GM12801 (cell line): ENCODE measurements around the gene MYO15B.

Experiments used
- CTCF ChIP-seq: IDR thresholded peaks from one replicate; pipeline ENCODE4 v1.5.1; 2011; ENCODE audit warnings: control low read depth; ENCODE audit not compliant: insufficient read length; ENCODE audit errors: extremely low read depth

The MYO15B gene

GRCh38 chr17:75570034-75570676 is 17.4 kb upstream of the MYO15B start:
- TF ChIP-seq CTCF: no peak

- no peak for TF ChIP-seq CTCF
These were observed 16.8 kb upstream of the MYO15B start for GRCh38 chr17:75570772-75571171.

- TF ChIP-seq CTCF: no peak
These were observed 16.3 kb upstream of the MYO15B start for GRCh38 chr17:75571197-75571884.

GRCh38 chr17:75571885-75572215 is 15.8 kb upstream of the MYO15B start:
- TF ChIP-seq CTCF: no peak

- TF ChIP-seq CTCF: no peak
These were observed 14.7 kb upstream of the MYO15B start for GRCh38 chr17:75572713-75573539.

GRCh38 chr17:75573540-75573957 is 14.1 kb upstream of the MYO15B start:
- TF ChIP-seq CTCF: no peak

GRCh38 chr17:75573994-75574393 is 13.6 kb upstream of the MYO15B start:
- no peak for TF ChIP-seq CTCF
